Measurements from ENCODE around the gene COL24A1. TPM values are rescaled to one million over a fixed set of nuclear protein-coding genes. Genes with fewer than 3 reads are reported as not detected.
"Not testable (repeated sequence)": the region's sequence is repeated elsewhere in the genome, so short reads cannot be mapped to it uniquely, and the experiment has no call there.

Gene COL24A1
- total RNA-seq, 5 donors from 2014 or later (not counting 1 experiment from before 2014, with no cell fraction given), result 0.06 to 0.40 (median 0.25) TPM

GRCh38 chr1:85801520-85801919, 355.1 kb downstream of the COL24A1 start:
- no peak for ATAC-seq (replicated peaks in 1 of 4)
- CTCF ChIA-PET, result no interaction called here

GRCh38 chr1:85799737-85800136, 356.8 kb downstream of the COL24A1 start:
- Mint-ChIP-seq H3K4me1 (no peaks in the 10 kb centered on the region), H3K36me3 (no peaks in the 10 kb centered on the region), H3K27ac (no peak overlapping the region), H3K27me3 (peaks cover 0 to 6% of the 10 kb centered on the region in 2 donors), H3K9me3 (peaks cover 0 to 7% (median 6%) of the 10 kb centered on the region in 3 donors), H3K4me3 (no peak overlapping the region)
- CTCF ChIA-PET, result no interaction called here
- H3K27me3 ChIP-seq (replicated peaks in 1 of 2; ENCODE audit: control insufficient read depth in 2 of 2, extremely low read depth in 1 of 2, insufficient read depth in 2 of 2, low read length in 1 of 2), result no peaks in the 10 kb centered on the region
- H3K4me1 ChIP-seq (ENCODE audit: control insufficient read depth in 1 of 2, extremely low read depth in 1 of 2, insufficient read depth in 2 of 2, low read length in 2 of 2), result no peaks in the 10 kb centered on the region
- no peak overlapping the region for H3K27ac ChIP-seq (ENCODE audit: low read length)
- no peaks in the 10 kb centered on the region for H3K9me3 ChIP-seq
- DNase-seq, result no peak
- no peaks in the 10 kb centered on the region for H3K36me3 ChIP-seq (ENCODE audit: control insufficient read depth in 2 of 2, extremely low read depth in 1 of 2, insufficient read depth in 1 of 2, low read length in 1 of 2)
- WGBS (ENCODE audit: insufficient coverage), result no CpG with 5 or more reads among the region's 2 CpGs
- no peak overlapping the region for H3K4me3 ChIP-seq (ENCODE audit: control insufficient read depth in 1 of 2, extremely low read depth in 1 of 2, low read length in 1 of 2)
- ATAC-seq (replicated peaks in 1 of 4), result no peak
- POLR2A ChIA-PET, result no interaction called here

More at GRCh38 chr1:85801520-85801919, 355.1 kb downstream of the COL24A1 start:
- H3K27ac ChIP-seq (ENCODE audit: low read length), result no peak overlapping the region
- no peak overlapping the region for H3K27ac Mint-ChIP-seq
- H3K4me3 Mint-ChIP-seq, result no peak overlapping the region
- no peaks in the 10 kb centered on the region for H3K4me1 Mint-ChIP-seq
- no CpG with 5 or more reads among the region's 1 CpG for WGBS (ENCODE audit: insufficient coverage)
- peaks cover 0 to 6% of the 10 kb centered on the region in 2 donors for H3K27me3 Mint-ChIP-seq
- DNase-seq, result no peak
- H3K4me1 ChIP-seq (ENCODE audit: control insufficient read depth in 1 of 2, extremely low read depth in 1 of 2, insufficient read depth in 2 of 2, low read length in 2 of 2), result no peaks in the 10 kb centered on the region
- no peak overlapping the region for H3K4me3 ChIP-seq (ENCODE audit: control insufficient read depth in 1 of 2, extremely low read depth in 1 of 2, low read length in 1 of 2)
- H3K9me3 ChIP-seq, result no peaks in the 10 kb centered on the region
- H3K36me3 Mint-ChIP-seq, result no peaks in the 10 kb centered on the region
- no peaks in the 10 kb centered on the region for H3K27me3 ChIP-seq (replicated peaks in 1 of 2; ENCODE audit: control insufficient read depth in 2 of 2, extremely low read depth in 1 of 2, insufficient read depth in 2 of 2, low read length in 1 of 2)
- H3K9me3 Mint-ChIP-seq, result peaks cover 0 to 7% (median 6%) of the 10 kb centered on the region in 3 donors
- H3K36me3 ChIP-seq (ENCODE audit: control insufficient read depth in 2 of 2, extremely low read depth in 1 of 2, insufficient read depth in 1 of 2, low read length in 1 of 2), result no peaks in the 10 kb centered on the region
- POLR2A ChIA-PET, result no interaction called here

GRCh38 chr1:85798419-85798818, 358.2 kb downstream of the COL24A1 start:
- Histone ChIP-seq H3K9me3 (no peaks in the 10 kb centered on the region), H3K4me1 (ENCODE audit: control insufficient read depth in 1 of 2, extremely low read depth in 1 of 2, insufficient read depth in 2 of 2, low read length in 2 of 2) (no peaks in the 10 kb centered on the region), H3K27ac (ENCODE audit: low read length) (no peak overlapping the region), H3K27me3 (replicated peaks in 1 of 2; ENCODE audit: control insufficient read depth in 2 of 2, extremely low read depth in 1 of 2, insufficient read depth in 2 of 2, low read length in 1 of 2) (no peaks in the 10 kb centered on the region), H3K4me3 (ENCODE audit: control insufficient read depth in 1 of 2, extremely low read depth in 1 of 2, low read length in 1 of 2) (no peak overlapping the region), H3K36me3 (ENCODE audit: control insufficient read depth in 2 of 2, extremely low read depth in 1 of 2, insufficient read depth in 1 of 2, low read length in 1 of 2) (no peaks in the 10 kb centered on the region)
- ChIA-PET CTCF (no interaction called here), POLR2A (no interaction called here)
- ATAC-seq (replicated peaks in 1 of 4) (no peak), DNase-seq (no peak)
- no peak overlapping the region for H3K4me3 Mint-ChIP-seq
- no peaks in the 10 kb centered on the region for H3K36me3 Mint-ChIP-seq
- peaks cover 2 to 6% of the 10 kb centered on the region in 2 donors for H3K27me3 Mint-ChIP-seq
- no peaks in the 10 kb centered on the region for H3K4me1 Mint-ChIP-seq
- peaks cover 0 to 7% (median 0%) of the 10 kb centered on the region in 3 donors for H3K9me3 Mint-ChIP-seq
- WGBS (ENCODE audit: insufficient coverage), result no CpG with 5 or more reads among the region's 2 CpGs
- H3K27ac Mint-ChIP-seq, result no peak overlapping the region

GRCh38 chr1:85777021-85777420, 379.6 kb downstream of the COL24A1 start:
- H3K9me3 Mint-ChIP-seq; H3K27me3 ChIP-seq (replicated peaks in 1 of 2; ENCODE audit: control insufficient read depth in 2 of 2, extremely low read depth in 1 of 2, insufficient read depth in 2 of 2, low read length in 1 of 2); H3K4me3 Mint-ChIP-seq; ATAC-seq (replicated peaks in 1 of 4); CTCF ChIA-PET; H3K36me3 ChIP-seq (ENCODE audit: control insufficient read depth in 2 of 2, extremely low read depth in 1 of 2, insufficient read depth in 1 of 2, low read length in 1 of 2); POLR2A ChIA-PET; H3K4me3 ChIP-seq (ENCODE audit: control insufficient read depth in 1 of 2, extremely low read depth in 1 of 2, low read length in 1 of 2); H3K27ac Mint-ChIP-seq; H3K4me1 ChIP-seq (ENCODE audit: control insufficient read depth in 1 of 2, extremely low read depth in 1 of 2, insufficient read depth in 2 of 2, low read length in 2 of 2); H3K36me3 Mint-ChIP-seq; H3K9me3 ChIP-seq; H3K27ac ChIP-seq (ENCODE audit: low read length); H3K4me1 Mint-ChIP-seq; H3K27me3 Mint-ChIP-seq; DNase-seq: not testable (repeated sequence)
- WGBS (ENCODE audit: insufficient coverage), result 33% methylated on average over 1 of the region's 6 CpGs

- DNase-seq, result no peak
- no peak for ATAC-seq (replicated peaks in 1 of 4)
- no CpG with 5 or more reads among the region's 1 CpG for WGBS (ENCODE audit: insufficient coverage)
- no peaks in the 10 kb centered on the region for H3K36me3 Mint-ChIP-seq
- no peak overlapping the region for H3K27ac Mint-ChIP-seq
- Histone ChIP-seq H3K4me1 (ENCODE audit: control insufficient read depth in 1 of 2, extremely low read depth in 1 of 2, insufficient read depth in 2 of 2, low read length in 2 of 2) (no peaks in the 10 kb centered on the region), H3K4me3 (ENCODE audit: control insufficient read depth in 1 of 2, extremely low read depth in 1 of 2, low read length in 1 of 2) (no peak overlapping the region), H3K36me3 (ENCODE audit: control insufficient read depth in 2 of 2, extremely low read depth in 1 of 2, insufficient read depth in 1 of 2, low read length in 1 of 2) (no peaks in the 10 kb centered on the region), H3K27ac (ENCODE audit: low read length) (no peak overlapping the region), H3K27me3 (replicated peaks in 1 of 2; ENCODE audit: control insufficient read depth in 2 of 2, extremely low read depth in 1 of 2, insufficient read depth in 2 of 2, low read length in 1 of 2) (no peaks in the 10 kb centered on the region), H3K9me3 (no peaks in the 10 kb centered on the region)
- CTCF ChIA-PET, result interaction anchor here in 1 of 2 donors (0.7 kb wide), 1 partner anchor 409 kb away, joined by 6 read pairs; no protein-coding TSS in a partner anchor
- POLR2A ChIA-PET, result no interaction called here
- H3K27me3 Mint-ChIP-seq, result no peaks in the 10 kb centered on the region
- no peaks in the 10 kb centered on the region for H3K9me3 Mint-ChIP-seq
- H3K4me1 Mint-ChIP-seq, result no peaks in the 10 kb centered on the region
- H3K4me3 Mint-ChIP-seq, result no peak overlapping the region
Measured at GRCh38 chr1:85762804-85763203, 393.8 kb downstream of the COL24A1 start.

GRCh38 chr1:85756864-85757263, 399.7 kb downstream of the COL24A1 start:
- Mint-ChIP-seq H3K4me1 (no peaks in the 10 kb centered on the region), H3K36me3 (no peaks in the 10 kb centered on the region), H3K27ac (no peak overlapping the region), H3K9me3 (peaks cover 4 to 10% (median 9%) of the 10 kb centered on the region in 3 donors), H3K27me3 (no peaks in the 10 kb centered on the region), H3K4me3 (no peak overlapping the region)
- H3K27me3 ChIP-seq (replicated peaks in 1 of 2; ENCODE audit: control insufficient read depth in 2 of 2, extremely low read depth in 1 of 2, insufficient read depth in 2 of 2, low read length in 1 of 2), result no peaks in the 10 kb centered on the region
- H3K4me1 ChIP-seq (ENCODE audit: control insufficient read depth in 1 of 2, extremely low read depth in 1 of 2, insufficient read depth in 2 of 2, low read length in 2 of 2), result no peaks in the 10 kb centered on the region
- H3K4me3 ChIP-seq (ENCODE audit: control insufficient read depth in 1 of 2, extremely low read depth in 1 of 2, low read length in 1 of 2), result no peak overlapping the region
- no peaks in the 10 kb centered on the region for H3K9me3 ChIP-seq
- H3K36me3 ChIP-seq (ENCODE audit: control insufficient read depth in 2 of 2, extremely low read depth in 1 of 2, insufficient read depth in 1 of 2, low read length in 1 of 2), result no peaks in the 10 kb centered on the region
- no CpG with 5 or more reads among the region's 5 CpGs for WGBS (ENCODE audit: insufficient coverage)
- ChIA-PET POLR2A (no interaction called here), CTCF (no interaction called here)
- DNase-seq (no peak), ATAC-seq (replicated peaks in 1 of 4) (no peak)
- no peak overlapping the region for H3K27ac ChIP-seq (ENCODE audit: low read length)

- Histone ChIP-seq H3K4me1 (ENCODE audit: control insufficient read depth in 1 of 2, extremely low read depth in 1 of 2, insufficient read depth in 2 of 2, low read length in 2 of 2) (no peaks in the 10 kb centered on the region), H3K27ac (ENCODE audit: low read length) (no peak overlapping the region), H3K27me3 (replicated peaks in 1 of 2; ENCODE audit: control insufficient read depth in 2 of 2, extremely low read depth in 1 of 2, insufficient read depth in 2 of 2, low read length in 1 of 2) (no peaks in the 10 kb centered on the region), H3K4me3 (ENCODE audit: control insufficient read depth in 1 of 2, extremely low read depth in 1 of 2, low read length in 1 of 2) (no peak overlapping the region), H3K9me3 (no peaks in the 10 kb centered on the region), H3K36me3 (ENCODE audit: control insufficient read depth in 2 of 2, extremely low read depth in 1 of 2, insufficient read depth in 1 of 2, low read length in 1 of 2) (no peaks in the 10 kb centered on the region)
- DNase-seq (no peak), ATAC-seq (replicated peaks in 1 of 4) (no peak)
- no CpG with 5 or more reads among the region's 1 CpG for WGBS (ENCODE audit: insufficient coverage)
- H3K9me3 Mint-ChIP-seq, result no peaks in the 10 kb centered on the region
- H3K27ac Mint-ChIP-seq, result no peak overlapping the region
- ChIA-PET CTCF (interaction anchor here in 1 of 2 donors (0.6 kb wide), 1 partner anchor 312 kb away, joined by 3 read pairs; no protein-coding TSS in a partner anchor), POLR2A (no interaction called here)
- H3K4me1 Mint-ChIP-seq, result no peaks in the 10 kb centered on the region
- H3K36me3 Mint-ChIP-seq, result no peaks in the 10 kb centered on the region
- H3K27me3 Mint-ChIP-seq, result peaks cover 5 to 8% of the 10 kb centered on the region in 2 donors
- no peak overlapping the region for H3K4me3 Mint-ChIP-seq
Measured at GRCh38 chr1:85748120-85748519, 408.5 kb downstream of the COL24A1 start.

Data from T-cell (primary cell).